GM23338 (cell line): Measurements from ENCODE around the gene PEAR1. TPM values are rescaled to one million over a fixed set of nuclear protein-coding genes. Genes with fewer than 3 reads are reported as not detected.
A peak's percentile ranks its signal among the peaks of the same experiment; 100 is the strongest.

Source experiments
- ATAC-seq: fragments of 200-7000 bp; cut with Tn5 transposase; 3 replicates; pipeline ENCODE4 v1.9.1; 2020
- DNase-seq: peaks from one replicate; pipeline ENCODE4 v3.0.0-alpha.2; 2015; ENCODE audit warnings: low spot score
- H2AFZ ChIP-seq: fragments of 200-600 bp; sonication (generic); 2 replicates; pipeline ENCODE4 v1.8.0; 2016; ENCODE audit warnings: antibody characterized with exemption, mild to moderate bottlenecking, moderate library complexity
- H3F3A ChIP-seq: fragments of 200-600 bp; sonication (generic); replicated peaks from 2 replicates; pipeline ENCODE4 v1.8.0; 2017; ENCODE audit warnings: antibody characterized with exemption, mixed run types, low read depth
- H3K27ac ChIP-seq: fragments of 200-600 bp; sonication (generic); 2 replicates; pipeline ENCODE4 v1.6.1; 2016; ENCODE audit warnings: low read depth
- H3K27me3 ChIP-seq: fragments of 200-600 bp; sonication (generic); 2 replicates; pipeline ENCODE4 v1.8.0; 2016; ENCODE audit warnings: mild to moderate bottlenecking, mixed run types, moderate library complexity; ENCODE audit not compliant: insufficient read depth
- H3K36me3 ChIP-seq: fragments of 200-600 bp; sonication (generic); 2 replicates; pipeline ENCODE4 v1.8.0; 2016; ENCODE audit warnings: mild to moderate bottlenecking; ENCODE audit not compliant: insufficient read depth
- H3K4me1 ChIP-seq: fragments of 200-600 bp; sonication (generic); 2 replicates; pipeline ENCODE4 v1.8.0; 2016; ENCODE audit warnings: mild to moderate bottlenecking, moderate library complexity; ENCODE audit not compliant: insufficient read depth
- H3K4me2 ChIP-seq: fragments of 200-600 bp; sonication (generic); 2 replicates; pipeline ENCODE4 v1.7.1; 2017; ENCODE audit warnings: mixed run types
- H3K4me3 ChIP-seq: fragments of 200-600 bp; sonication (generic); 2 replicates; pipeline ENCODE4 v1.6.1; 2016; ENCODE audit warnings: mixed run types
- H3K79me2 ChIP-seq: fragments of 200-600 bp; sonication (generic); replicated peaks from 2 replicates; pipeline ENCODE4 v1.8.0; 2017; ENCODE audit warnings: mild to moderate bottlenecking; ENCODE audit not compliant: insufficient read depth
- H3K9me2 ChIP-seq: fragments of 200-600 bp; sonication (generic); 2 replicates; pipeline ENCODE4 v1.8.0; 2017; ENCODE audit not compliant: insufficient read depth
- H4K20me1 ChIP-seq: fragments of 200-600 bp; sonication (generic); replicated peaks from 2 replicates; pipeline ENCODE4 v1.8.0; 2017; ENCODE audit warnings: mild to moderate bottlenecking; ENCODE audit not compliant: insufficient read depth
- H3K27ac Mint-ChIP-seq: 2 replicates; pipeline ENCODE4 v1.8.0; 2020; ENCODE audit warnings: inconsistent platforms, mild to moderate bottlenecking, moderate library complexity, mixed read lengths
- H3K27me3 Mint-ChIP-seq: 3 replicates; pipeline ENCODE4 v1.8.0; 2022; ENCODE audit warnings: low read depth, mild to moderate bottlenecking, moderate library complexity, mixed read lengths, inconsistent platforms; ENCODE audit not compliant: insufficient read depth, poor library complexity
- H3K36me3 Mint-ChIP-seq: 3 replicates; pipeline ENCODE4 v1.8.0; 2021; ENCODE audit warnings: low read depth, mild to moderate bottlenecking, inconsistent platforms, moderate library complexity, mixed read lengths
- H3K4me1 Mint-ChIP-seq: 3 replicates; pipeline ENCODE4 v1.8.0; 2020; ENCODE audit warnings: mild to moderate bottlenecking, inconsistent platforms, mixed read lengths
- H3K4me3 Mint-ChIP-seq: 3 replicates; pipeline ENCODE4 v1.8.0; 2021; ENCODE audit warnings: moderate library complexity, mild to moderate bottlenecking, inconsistent platforms, mixed read lengths
- H3K9me3 Mint-ChIP-seq: 3 replicates; pipeline ENCODE4 v1.8.0; 2020; ENCODE audit warnings: moderate library complexity, mild to moderate bottlenecking, inconsistent platforms, mixed read lengths
- CREB1 ChIP-seq: fragments of 250-450 bp; sonication (Bioruptor Pico); IDR thresholded peaks from 2 replicates; pipeline ENCODE4 v1.5.0; 2020; ENCODE audit warnings: low read depth, mild to moderate bottlenecking, moderate library complexity
- JUNB ChIP-seq: IDR thresholded peaks from one replicate; pipeline ENCODE4 v1.6.1; 2016; ENCODE audit warnings: antibody characterized with exemption; ENCODE audit not compliant: unreplicated experiment
- NANOG ChIP-seq: IDR thresholded peaks from 2 replicates; pipeline ENCODE4 v1.6.1; 2016; ENCODE audit warnings: antibody characterized with exemption, borderline replicate concordance
- STAT1 ChIP-seq: IDR thresholded peaks from one replicate; pipeline ENCODE4 v1.6.1; 2016; ENCODE audit warnings: antibody characterized with exemption; ENCODE audit not compliant: unreplicated experiment
- ZNF331 ChIP-seq: fragments of 250-450 bp; sonication (Bioruptor Pico); IDR thresholded peaks from 2 replicates; pipeline ENCODE4 v1.5.0; 2020; ENCODE audit warnings: low read depth, mild to moderate bottlenecking, moderate library complexity
- polyA plus RNA-seq: library from polyadenylated mRNA; unstranded; fragments of >200 nt; fragmentation: Nextera tagmentation; extraction: Ambion mirVana; gene quantifications from 2 replicates; pipeline ENCODE4 v1.2.1, GENCODE V29; 2016
- total RNA-seq: library from RNA; depleted of rRNA; stranded (reverse); fragments of >200 nt; shearing (Covaris generic); gene quantifications from 2 replicates; pipeline ENCODE4 v1.2.3, GENCODE V29; 2014
- TF ChIP-seq, protein P1 (sequence below): IDR thresholded peaks from one replicate; pipeline ENCODE4 v1.6.1; 2018; ENCODE audit warnings: antibody characterized with exemption; ENCODE audit not compliant: unreplicated experiment
- TF ChIP-seq, protein P2 (sequence below): IDR thresholded peaks from 2 replicates; pipeline ENCODE4 v1.6.1; 2016; ENCODE audit warnings: antibody characterized with exemption
- TF ChIP-seq, protein P3 (sequence below), 2 experiments: fragments of 200-600 bp in 1 of 2; sonication (generic) in 1 of 2; conservative IDR thresholded peaks; 2 replicates each; pipeline versions ENCODE4 v1.5.1 to v1.6.1; 2016 to 2017; ENCODE audit warnings: antibody characterized with exemption in 2 of 2, low read depth in 2 of 2, mild to moderate bottlenecking in 2 of 2, moderate library complexity in 1 of 2

Gene PEAR1
- total and polyA plus RNA-seq, 2 experiments from 2014 or later: 0.28 to 0.47 TPM

DNA sequence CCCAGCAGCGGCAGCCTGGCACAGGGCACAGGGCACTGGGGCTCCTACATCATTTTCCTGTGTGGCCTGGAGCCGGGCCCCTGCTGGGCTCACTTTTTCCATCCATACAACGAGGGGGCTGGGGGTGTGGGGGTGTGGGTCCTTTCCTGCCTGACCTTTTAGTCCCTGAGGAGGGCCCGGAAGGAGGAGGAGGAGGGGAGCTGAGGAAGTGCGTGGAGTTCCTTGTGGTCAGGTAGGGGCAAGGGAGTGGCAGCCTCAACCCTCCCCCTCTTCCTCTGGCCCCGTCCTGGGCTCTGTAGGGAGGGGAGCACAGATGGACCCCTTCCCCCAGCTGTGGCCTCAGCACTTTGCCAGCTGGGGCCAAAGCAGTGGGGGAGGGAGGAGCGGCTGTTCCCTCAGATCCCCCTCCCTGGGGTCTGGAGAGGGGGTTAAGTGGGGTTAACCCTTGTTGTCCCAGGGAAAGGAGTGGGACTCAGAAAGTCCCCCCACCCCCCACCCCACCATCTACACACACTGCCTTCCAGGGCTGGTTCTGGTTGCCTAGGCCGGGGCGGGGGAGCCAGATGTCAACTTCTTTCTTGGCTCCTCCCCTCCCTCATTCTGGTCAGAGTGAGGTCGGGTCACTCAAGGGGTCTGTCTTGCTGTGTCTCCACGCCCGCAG, 27.1 kb upstream of the PEAR1 start (continued):
- TF ChIP-seq, protein P1, sequence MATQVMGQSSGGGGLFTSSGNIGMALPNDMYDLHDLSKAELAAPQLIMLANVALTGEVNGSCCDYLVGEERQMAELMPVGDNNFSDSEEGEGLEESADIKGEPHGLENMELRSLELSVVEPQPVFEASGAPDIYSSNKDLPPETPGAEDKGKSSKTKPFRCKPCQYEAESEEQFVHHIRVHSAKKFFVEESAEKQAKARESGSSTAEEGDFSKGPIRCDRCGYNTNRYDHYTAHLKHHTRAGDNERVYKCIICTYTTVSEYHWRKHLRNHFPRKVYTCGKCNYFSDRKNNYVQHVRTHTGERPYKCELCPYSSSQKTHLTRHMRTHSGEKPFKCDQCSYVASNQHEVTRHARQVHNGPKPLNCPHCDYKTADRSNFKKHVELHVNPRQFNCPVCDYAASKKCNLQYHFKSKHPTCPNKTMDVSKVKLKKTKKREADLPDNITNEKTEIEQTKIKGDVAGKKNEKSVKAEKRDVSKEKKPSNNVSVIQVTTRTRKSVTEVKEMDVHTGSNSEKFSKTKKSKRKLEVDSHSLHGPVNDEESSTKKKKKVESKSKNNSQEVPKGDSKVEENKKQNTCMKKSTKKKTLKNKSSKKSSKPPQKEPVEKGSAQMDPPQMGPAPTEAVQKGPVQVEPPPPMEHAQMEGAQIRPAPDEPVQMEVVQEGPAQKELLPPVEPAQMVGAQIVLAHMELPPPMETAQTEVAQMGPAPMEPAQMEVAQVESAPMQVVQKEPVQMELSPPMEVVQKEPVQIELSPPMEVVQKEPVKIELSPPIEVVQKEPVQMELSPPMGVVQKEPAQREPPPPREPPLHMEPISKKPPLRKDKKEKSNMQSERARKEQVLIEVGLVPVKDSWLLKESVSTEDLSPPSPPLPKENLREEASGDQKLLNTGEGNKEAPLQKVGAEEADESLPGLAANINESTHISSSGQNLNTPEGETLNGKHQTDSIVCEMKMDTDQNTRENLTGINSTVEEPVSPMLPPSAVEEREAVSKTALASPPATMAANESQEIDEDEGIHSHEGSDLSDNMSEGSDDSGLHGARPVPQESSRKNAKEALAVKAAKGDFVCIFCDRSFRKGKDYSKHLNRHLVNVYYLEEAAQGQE: no peak
- TF ChIP-seq, protein P2, sequence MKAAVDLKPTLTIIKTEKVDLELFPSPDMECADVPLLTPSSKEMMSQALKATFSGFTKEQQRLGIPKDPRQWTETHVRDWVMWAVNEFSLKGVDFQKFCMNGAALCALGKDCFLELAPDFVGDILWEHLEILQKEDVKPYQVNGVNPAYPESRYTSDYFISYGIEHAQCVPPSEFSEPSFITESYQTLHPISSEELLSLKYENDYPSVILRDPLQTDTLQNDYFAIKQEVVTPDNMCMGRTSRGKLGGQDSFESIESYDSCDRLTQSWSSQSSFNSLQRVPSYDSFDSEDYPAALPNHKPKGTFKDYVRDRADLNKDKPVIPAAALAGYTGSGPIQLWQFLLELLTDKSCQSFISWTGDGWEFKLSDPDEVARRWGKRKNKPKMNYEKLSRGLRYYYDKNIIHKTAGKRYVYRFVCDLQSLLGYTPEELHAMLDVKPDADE: no peak
- TF ChIP-seq JUNB (no peak), NANOG (no peak)

DNA sequence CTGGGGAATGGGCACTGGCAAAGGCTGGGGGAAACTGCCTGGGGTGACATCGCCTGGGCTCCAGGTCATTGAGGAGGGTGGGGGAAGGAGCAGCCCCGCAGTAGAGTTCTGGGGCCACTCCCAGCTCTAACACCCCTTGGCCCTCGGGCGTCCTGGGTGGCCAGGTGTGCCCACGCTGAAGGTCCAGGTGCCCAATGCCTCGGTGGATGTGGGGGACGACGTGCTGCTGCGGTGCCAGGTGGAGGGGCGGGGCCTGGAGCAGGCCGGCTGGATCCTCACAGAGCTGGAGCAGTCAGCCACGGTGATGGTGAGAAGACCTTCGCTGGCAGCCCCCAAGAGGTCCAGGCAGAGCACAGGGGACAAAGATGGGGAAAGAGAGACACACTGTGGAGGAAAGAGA, 25.2 kb upstream of the PEAR1 start:
- no peaks in the 10 kb centered on the region for H3K9me2 ChIP-seq
- no peak overlapping the region for H2AFZ ChIP-seq
- H3K27ac ChIP-seq: no peak overlapping the region
- peaks cover 38% of the 10 kb centered on the region for H3K27me3 ChIP-seq
- no peak overlapping the region for H3K4me2 ChIP-seq
- ATAC-seq (peak; percentile 14; the same call in 2 of the 3 replicates), DNase-seq (no peak)
- Mint-ChIP-seq H3K27ac (no peak overlapping the region), H3K4me1 (peaks cover 22% of the 10 kb centered on the region), H3K4me3 (no peak overlapping the region), H3K9me3 (peaks cover under 1% of the 10 kb centered on the region; the same call in 1 of the 3 replicates), H3K36me3 (no peaks in the 10 kb centered on the region), H3K27me3 (peaks cover 30% of the 10 kb centered on the region)
- no peaks in the 10 kb centered on the region for H4K20me1 ChIP-seq
- H3F3A ChIP-seq: no peaks in the 10 kb centered on the region
- no peaks in the 10 kb centered on the region for H3K36me3 ChIP-seq
- H3K79me2 ChIP-seq: no peaks in the 10 kb centered on the region
- H3K4me3 ChIP-seq: no peak overlapping the region
- H3K4me1 ChIP-seq: peaks cover 9% of the 10 kb centered on the region; the same call in 1 of the 2 replicates
- TF ChIP-seq, protein P3, sequence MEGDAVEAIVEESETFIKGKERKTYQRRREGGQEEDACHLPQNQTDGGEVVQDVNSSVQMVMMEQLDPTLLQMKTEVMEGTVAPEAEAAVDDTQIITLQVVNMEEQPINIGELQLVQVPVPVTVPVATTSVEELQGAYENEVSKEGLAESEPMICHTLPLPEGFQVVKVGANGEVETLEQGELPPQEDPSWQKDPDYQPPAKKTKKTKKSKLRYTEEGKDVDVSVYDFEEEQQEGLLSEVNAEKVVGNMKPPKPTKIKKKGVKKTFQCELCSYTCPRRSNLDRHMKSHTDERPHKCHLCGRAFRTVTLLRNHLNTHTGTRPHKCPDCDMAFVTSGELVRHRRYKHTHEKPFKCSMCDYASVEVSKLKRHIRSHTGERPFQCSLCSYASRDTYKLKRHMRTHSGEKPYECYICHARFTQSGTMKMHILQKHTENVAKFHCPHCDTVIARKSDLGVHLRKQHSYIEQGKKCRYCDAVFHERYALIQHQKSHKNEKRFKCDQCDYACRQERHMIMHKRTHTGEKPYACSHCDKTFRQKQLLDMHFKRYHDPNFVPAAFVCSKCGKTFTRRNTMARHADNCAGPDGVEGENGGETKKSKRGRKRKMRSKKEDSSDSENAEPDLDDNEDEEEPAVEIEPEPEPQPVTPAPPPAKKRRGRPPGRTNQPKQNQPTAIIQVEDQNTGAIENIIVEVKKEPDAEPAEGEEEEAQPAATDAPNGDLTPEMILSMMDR (conservative IDR thresholded peaks at IDR 0.05; ENCODE audit: low read depth in 2 of 2): peak in 1 of 2 experiments; percentile 39; a peak in 2 of 4 replicates
- TF ChIP-seq, protein P1: no peak
- TF ChIP-seq CREB1 (no peak), STAT1 (no peak), ZNF331 (CRISPR knock-in tag) (no peak)
